DMS53 (cell line): Measurements from ENCODE around the gene ATP9B.
A peak's percentile ranks its signal among the peaks of the same experiment; 100 is the strongest.

Experiments
- DNase-seq: peaks from one replicate; lab custom pipeline; 2025; lab: John Stamatoyannopoulos, UW

The ATP9B gene

GRCh38 chr18:79382681-79383387, 313.6 kb downstream of the ATP9B start:
- DNase-seq, result no peak

- no peak for DNase-seq
Observed at GRCh38 chr18:79383388-79384056, 314.3 kb downstream of the ATP9B start.

GRCh38 chr18:79384151-79384807, 315.1 kb downstream of the ATP9B start:
- DNase-seq, result peak; percentile 43

- no peak for DNase-seq
Observed at GRCh38 chr18:79384834-79385233, 315.6 kb downstream of the ATP9B start.

- DNase-seq, result no peak
Observed at GRCh38 chr18:79385326-79385707, 316.1 kb downstream of the ATP9B start.

GRCh38 chr18:79385708-79386341, 316.6 kb downstream of the ATP9B start:
- DNase-seq, result no peak

GRCh38 chr18:79386547-79386946, 317.4 kb downstream of the ATP9B start:
- no peak for DNase-seq

GRCh38 chr18:79387214-79387613, 318.0 kb downstream of the ATP9B start:
- DNase-seq, result no peak

- no peak for DNase-seq
Observed at GRCh38 chr18:79387615-79388014, 318.4 kb downstream of the ATP9B start.

- DNase-seq, result no peak
Observed at GRCh38 chr18:79388043-79388442, 318.8 kb downstream of the ATP9B start.

GRCh38 chr18:79389689-79390088, 320.5 kb downstream of the ATP9B start:
- no peak for DNase-seq

- DNase-seq, result no peak
Observed at GRCh38 chr18:79392226-79392625, 323.0 kb downstream of the ATP9B start.

GRCh38 chr18:79393181-79393634, 324.0 kb downstream of the ATP9B start:
- peak; percentile 48 for DNase-seq

- peak; percentile 91 for DNase-seq
Observed at GRCh38 chr18:79393635-79394533, 324.7 kb downstream of the ATP9B start.

GRCh38 chr18:79394534-79395307, 325.5 kb downstream of the ATP9B start:
- peak; percentile 38 for DNase-seq

GRCh38 chr18:79395308-79395640, 326.1 kb downstream of the ATP9B start:
- DNase-seq, result no peak

- peak; percentile 50 for DNase-seq
Observed at GRCh38 chr18:79395761-79396404, 326.7 kb downstream of the ATP9B start, which contains the start of gene NFATC1. Gene NFATC1 (plus strand): TSS chr18:79395930. CDS start chr18:79396225, 295 bp downstream.

GRCh38 chr18:79396431-79397246, 327.4 kb downstream of the ATP9B start:
- peak; percentile 45 for DNase-seq

GRCh38 chr18:79397247-79397829, 328.1 kb downstream of the ATP9B start:
- DNase-seq, result no peak
